ENCODE data around the gene PGA5. TPM values are rescaled to one million over a fixed set of nuclear protein-coding genes. Genes with fewer than 3 reads are reported as not detected.
"Not testable (repeated sequence)": the region's sequence is repeated elsewhere in the genome, so short reads cannot be mapped to it uniquely, and the experiment has no call there.

Gene PGA5
- total RNA-seq, 1 donor from 2014 or later = not detected

- not testable (repeated sequence) for DNase-seq (ENCODE audit: low spot score); H2AFZ ChIP-seq (replicated peaks); H3K4me3 ChIP-seq; H3F3A ChIP-seq (ENCODE audit: low read depth); H3K9me3 Mint-ChIP-seq; H3K27me3 ChIP-seq; H3K4me2 ChIP-seq; H3K36me3 Mint-ChIP-seq; H3K27ac Mint-ChIP-seq; H3K9me3 ChIP-seq (ENCODE audit: low read depth); H3K4me3 Mint-ChIP-seq; H3K9ac ChIP-seq; H3K4me1 ChIP-seq; H4K20me1 ChIP-seq (ENCODE audit: low read depth); H3K36me3 ChIP-seq; H3K27ac ChIP-seq; H3K79me2 ChIP-seq (ENCODE audit: low read depth); H3K27me3 Mint-ChIP-seq (ENCODE audit: insufficient read depth, low read depth)
- H3K4me1 Mint-ChIP-seq = peaks cover 17% of the 10 kb centered on the region
Observed at GRCh38 chr11:61248071-61248470, 7.1 kb downstream of the PGA5 start.

GRCh38 chr11:61249201-61249600 is 8.2 kb downstream of the PGA5 start:
- not testable (repeated sequence) for H3K9me3 ChIP-seq (ENCODE audit: low read depth); H3K4me3 Mint-ChIP-seq; H3K4me1 ChIP-seq; DNase-seq (ENCODE audit: low spot score); H3K79me2 ChIP-seq (ENCODE audit: low read depth); H3K9me3 Mint-ChIP-seq; H3K36me3 ChIP-seq; H3K27ac ChIP-seq; H4K20me1 ChIP-seq (ENCODE audit: low read depth); H3K27me3 Mint-ChIP-seq (ENCODE audit: insufficient read depth, low read depth); H3F3A ChIP-seq (ENCODE audit: low read depth); H3K4me2 ChIP-seq; H3K4me3 ChIP-seq; H3K36me3 Mint-ChIP-seq; H3K9ac ChIP-seq; H2AFZ ChIP-seq (replicated peaks); H3K27me3 ChIP-seq
- Mint-ChIP-seq H3K27ac (peak overlapping the region; percentile 43), H3K4me1 (peaks cover 17% of the 10 kb centered on the region)

- not testable (repeated sequence) for H3K9ac ChIP-seq; H3K27me3 Mint-ChIP-seq (ENCODE audit: insufficient read depth, low read depth); H3K27ac ChIP-seq; H3K9me3 ChIP-seq (ENCODE audit: low read depth); H3K27ac Mint-ChIP-seq; H3K4me3 Mint-ChIP-seq; H3K36me3 Mint-ChIP-seq; H3K4me1 ChIP-seq; H3K27me3 ChIP-seq; H3K4me2 ChIP-seq; H3K4me3 ChIP-seq; H4K20me1 ChIP-seq (ENCODE audit: low read depth); H3F3A ChIP-seq (ENCODE audit: low read depth); H3K9me3 Mint-ChIP-seq; H3K36me3 ChIP-seq; H2AFZ ChIP-seq (replicated peaks); DNase-seq (ENCODE audit: low spot score); H3K79me2 ChIP-seq (ENCODE audit: low read depth)
- H3K4me1 Mint-ChIP-seq = peaks cover 17% of the 10 kb centered on the region
Observed at GRCh38 chr11:61250796-61251765, 10.1 kb downstream of the PGA5 start.

DNA sequence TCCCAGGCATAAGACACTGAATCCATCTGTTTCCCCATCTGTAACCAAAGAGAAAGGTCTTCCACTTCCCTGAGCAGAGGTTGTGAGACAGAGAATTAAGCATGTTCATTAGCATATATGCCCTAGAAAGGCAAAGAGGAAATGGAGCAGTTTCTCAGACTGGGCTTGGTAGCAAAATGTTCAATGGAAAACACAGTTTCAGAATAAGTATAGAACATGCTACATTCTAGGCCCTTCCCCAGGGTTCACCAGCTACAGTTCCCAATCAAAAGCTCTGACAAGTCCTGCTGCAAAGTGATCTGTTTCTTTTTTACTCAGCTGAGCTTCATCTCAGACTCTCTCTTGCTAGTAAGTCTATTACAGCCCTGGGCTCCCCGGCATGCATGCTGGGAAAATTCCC is 11.4 kb downstream of the PGA5 start:
- H3K27ac ChIP-seq; H4K20me1 ChIP-seq (ENCODE audit: low read depth); H3K9me3 ChIP-seq (ENCODE audit: low read depth); H3K4me2 ChIP-seq; H3F3A ChIP-seq (ENCODE audit: low read depth); H3K9me3 Mint-ChIP-seq; H3K79me2 ChIP-seq (ENCODE audit: low read depth); H3K36me3 ChIP-seq; H3K27ac Mint-ChIP-seq; H3K9ac ChIP-seq; H3K4me3 Mint-ChIP-seq; DNase-seq (ENCODE audit: low spot score); H2AFZ ChIP-seq (replicated peaks); H3K36me3 Mint-ChIP-seq; H3K4me1 ChIP-seq; H3K27me3 Mint-ChIP-seq (ENCODE audit: insufficient read depth, low read depth); H3K4me3 ChIP-seq; H3K27me3 ChIP-seq: not testable (repeated sequence)
- peaks cover 14% of the 10 kb centered on the region for H3K4me1 Mint-ChIP-seq

DNA sequence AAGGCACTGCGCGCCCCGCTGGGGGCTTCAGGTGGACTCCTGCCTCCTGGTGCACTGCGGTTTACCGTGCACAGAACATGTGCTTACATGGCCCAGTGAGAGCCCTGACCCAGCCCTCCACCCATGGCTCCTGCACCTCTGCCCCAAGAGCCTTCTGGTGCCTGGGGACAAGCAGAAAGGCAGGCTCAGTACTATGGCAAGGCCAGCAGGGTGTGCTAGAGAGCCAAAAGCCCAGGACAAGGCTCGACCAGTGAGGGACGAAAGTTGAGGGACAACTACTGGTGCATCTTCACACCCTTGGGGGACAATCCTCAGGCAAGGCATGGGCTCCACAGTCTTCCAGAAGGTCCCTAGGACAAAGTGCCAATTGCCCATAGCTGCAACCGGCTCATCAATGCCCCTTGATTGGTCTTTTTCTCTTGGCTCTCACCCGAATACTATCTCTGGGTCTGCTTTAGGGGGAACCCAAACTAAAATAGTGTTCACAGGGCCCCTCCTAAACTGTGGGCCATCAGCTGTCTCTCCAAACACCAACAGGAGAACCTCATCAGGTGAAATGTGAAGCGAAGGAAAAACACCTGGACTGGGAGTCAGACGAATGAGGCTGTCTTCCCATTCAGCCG is 13.5 kb downstream of the PGA5 start:
- no peak overlapping the region for H3K27ac ChIP-seq
- no peak overlapping the region for H3K4me2 ChIP-seq
- H2AFZ ChIP-seq (replicated peaks) = peak overlapping the region; percentile 86
- Mint-ChIP-seq H3K4me1 (peaks cover 14% of the 10 kb centered on the region), H3K36me3 (no peaks in the 10 kb centered on the region), H3K27me3 (ENCODE audit: insufficient read depth, low read depth) (peaks cover 4% of the 10 kb centered on the region), H3K4me3 (no peak overlapping the region), H3K27ac (no peak overlapping the region), H3K9me3 (no peaks in the 10 kb centered on the region)
- H3K9ac ChIP-seq = no peak overlapping the region
- DNase-seq (ENCODE audit: low spot score) = peak; percentile 72
- H3K79me2 ChIP-seq (ENCODE audit: low read depth) = no peaks in the 10 kb centered on the region
- no peaks in the 10 kb centered on the region for H3K4me1 ChIP-seq
- H3K36me3 ChIP-seq = no peaks in the 10 kb centered on the region
- H3K27me3 ChIP-seq = no peaks in the 10 kb centered on the region
- no peaks in the 10 kb centered on the region for H4K20me1 ChIP-seq (ENCODE audit: low read depth)
- H3F3A ChIP-seq (ENCODE audit: low read depth) = no peaks in the 10 kb centered on the region
- no peaks in the 10 kb centered on the region for H3K9me3 ChIP-seq (ENCODE audit: low read depth)
- H3K4me3 ChIP-seq = no peak overlapping the region
- no peak for TF ChIP-seq EZH2 (IDR thresholded peaks at IDR 0.05)
- TF ChIP-seq, protein P1, sequence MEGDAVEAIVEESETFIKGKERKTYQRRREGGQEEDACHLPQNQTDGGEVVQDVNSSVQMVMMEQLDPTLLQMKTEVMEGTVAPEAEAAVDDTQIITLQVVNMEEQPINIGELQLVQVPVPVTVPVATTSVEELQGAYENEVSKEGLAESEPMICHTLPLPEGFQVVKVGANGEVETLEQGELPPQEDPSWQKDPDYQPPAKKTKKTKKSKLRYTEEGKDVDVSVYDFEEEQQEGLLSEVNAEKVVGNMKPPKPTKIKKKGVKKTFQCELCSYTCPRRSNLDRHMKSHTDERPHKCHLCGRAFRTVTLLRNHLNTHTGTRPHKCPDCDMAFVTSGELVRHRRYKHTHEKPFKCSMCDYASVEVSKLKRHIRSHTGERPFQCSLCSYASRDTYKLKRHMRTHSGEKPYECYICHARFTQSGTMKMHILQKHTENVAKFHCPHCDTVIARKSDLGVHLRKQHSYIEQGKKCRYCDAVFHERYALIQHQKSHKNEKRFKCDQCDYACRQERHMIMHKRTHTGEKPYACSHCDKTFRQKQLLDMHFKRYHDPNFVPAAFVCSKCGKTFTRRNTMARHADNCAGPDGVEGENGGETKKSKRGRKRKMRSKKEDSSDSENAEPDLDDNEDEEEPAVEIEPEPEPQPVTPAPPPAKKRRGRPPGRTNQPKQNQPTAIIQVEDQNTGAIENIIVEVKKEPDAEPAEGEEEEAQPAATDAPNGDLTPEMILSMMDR (IDR thresholded peaks at IDR 0.05) = peak; percentile 79
